Vagina (tissue), 2 donors: ENCODE results near the gene SIM1. TPM values are rescaled to one million over a fixed set of nuclear protein-coding genes. Genes with fewer than 3 reads are reported as not detected.

Experiments
- DNase-seq, 2 donors: peaks; one replicate each; pipeline ENCODE4 v3.0.0-alpha.2; 2017; ENCODE audit errors: extremely low spot score in 2 of 2
- H3K27ac ChIP-seq: fragments of 200-600 bp; sonication (generic); one replicate; pipeline ENCODE4 v1.5.1; 2019
- H3K27me3 ChIP-seq: fragments of 200-600 bp; sonication (generic); one replicate; pipeline ENCODE4 v1.5.1; 2019
- H3K36me3 ChIP-seq, 2 donors: fragments of 200-600 bp; sonication (generic); one replicate each; pipeline ENCODE4 v1.5.1; 2017 to 2019
- H3K4me1 ChIP-seq: fragments of 200-600 bp; sonication (generic); one replicate; pipeline ENCODE4 v1.5.1; 2019
- H3K4me3 ChIP-seq, 2 donors: fragments of 200-600 bp; sonication (generic); 1 replicate in 1 of 2; 2 replicates in 1 of 2; pipeline ENCODE4 v1.5.1; 2016 to 2019
- H3K9me3 ChIP-seq: fragments of 200-600 bp; sonication (generic); one replicate; pipeline ENCODE4 v1.5.1; 2019
- POLR2A ChIP-seq, 2 donors: fragments of 450-650 bp; IDR thresholded peaks; one replicate each; pipeline ENCODE4 v1.6.1; 2017; ENCODE audit warnings: antibody characterized with exemption in 2 of 2, mild to moderate bottlenecking in 2 of 2, moderate library complexity in 2 of 2
- POLR2AphosphoS5 ChIP-seq, 2 donors: sonication (generic); formaldehyde crosslinking; IDR thresholded peaks; one replicate each; pipeline ENCODE4 v1.9.0; 2017; ENCODE audit warnings: antibody characterized with exemption in 2 of 2, mild to moderate bottlenecking in 2 of 2, low read depth in 1 of 2; ENCODE audit not compliant: insufficient read depth in 1 of 2
- intact Hi-C: fragments of 100-400 bp; cut with DNase I; formaldehyde crosslinking; loops from one replicate; pipeline ENCODE4 v1.15.1; 2023
- total RNA-seq: library from RNA; depleted of rRNA; stranded (reverse); fragments of >200 nt; gene quantifications from one replicate; pipeline ENCODE4 v1.2.3, GENCODE V29; 2016
- TF ChIP-seq, protein P1 (sequence below), 3 experiments: fragments of 450-650 bp in 2 of 3; fragments of 200-600 bp in 1 of 3; sonication (generic) in 1 of 3; IDR thresholded peaks; one replicate each; pipeline ENCODE4 v1.5.1; 2017 to 2019; ENCODE audit warnings: antibody characterized with exemption in 3 of 3, mild to moderate bottlenecking in 2 of 3, moderate library complexity in 2 of 3

Gene SIM1
- total RNA-seq, 1 donor from 2014 or later = not detected

DNA sequence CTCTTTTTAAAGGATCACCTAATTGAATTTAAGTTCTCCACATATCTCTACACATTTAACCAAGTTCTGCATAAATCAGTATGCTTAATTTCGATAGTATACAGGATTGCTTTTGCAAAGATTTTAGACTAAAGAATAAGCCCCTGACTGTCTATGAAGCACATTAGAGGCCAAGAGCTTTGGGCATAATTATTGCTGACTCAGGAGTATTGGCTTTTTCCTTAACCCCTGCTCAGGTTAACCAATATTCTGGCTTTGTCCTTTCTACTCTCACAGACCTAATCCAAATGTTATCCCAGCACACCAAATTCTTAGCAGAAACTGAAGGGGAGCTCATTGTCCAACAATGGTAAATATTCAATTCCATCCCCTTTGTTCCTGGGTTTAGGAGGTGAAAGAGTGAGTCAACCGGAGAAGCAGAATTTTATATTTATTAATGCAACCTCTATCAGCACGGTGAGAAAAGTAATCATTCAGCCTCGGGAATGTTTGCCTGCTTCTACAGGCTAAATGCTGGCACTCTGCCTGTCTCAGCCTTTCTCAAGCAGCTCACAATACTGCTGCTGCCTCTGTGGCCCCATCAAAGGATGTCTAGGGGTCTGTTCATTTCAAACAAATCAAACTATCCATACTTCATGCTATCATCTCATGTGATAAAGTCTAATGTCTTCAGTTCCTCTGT lies 125.0 kb downstream of the SIM1 start:
- TF ChIP-seq POLR2A (IDR thresholded peaks at IDR 0.05) (no peak), POLR2AphosphoS5 (IDR thresholded peaks at IDR 0.05; ENCODE audit: insufficient read depth in 1 of 2, low read depth in 1 of 2) (no peak)
- TF ChIP-seq, protein P1, sequence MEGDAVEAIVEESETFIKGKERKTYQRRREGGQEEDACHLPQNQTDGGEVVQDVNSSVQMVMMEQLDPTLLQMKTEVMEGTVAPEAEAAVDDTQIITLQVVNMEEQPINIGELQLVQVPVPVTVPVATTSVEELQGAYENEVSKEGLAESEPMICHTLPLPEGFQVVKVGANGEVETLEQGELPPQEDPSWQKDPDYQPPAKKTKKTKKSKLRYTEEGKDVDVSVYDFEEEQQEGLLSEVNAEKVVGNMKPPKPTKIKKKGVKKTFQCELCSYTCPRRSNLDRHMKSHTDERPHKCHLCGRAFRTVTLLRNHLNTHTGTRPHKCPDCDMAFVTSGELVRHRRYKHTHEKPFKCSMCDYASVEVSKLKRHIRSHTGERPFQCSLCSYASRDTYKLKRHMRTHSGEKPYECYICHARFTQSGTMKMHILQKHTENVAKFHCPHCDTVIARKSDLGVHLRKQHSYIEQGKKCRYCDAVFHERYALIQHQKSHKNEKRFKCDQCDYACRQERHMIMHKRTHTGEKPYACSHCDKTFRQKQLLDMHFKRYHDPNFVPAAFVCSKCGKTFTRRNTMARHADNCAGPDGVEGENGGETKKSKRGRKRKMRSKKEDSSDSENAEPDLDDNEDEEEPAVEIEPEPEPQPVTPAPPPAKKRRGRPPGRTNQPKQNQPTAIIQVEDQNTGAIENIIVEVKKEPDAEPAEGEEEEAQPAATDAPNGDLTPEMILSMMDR (IDR thresholded peaks at IDR 0.05) = no peak
- intact Hi-C loops = no loop called here
- Histone ChIP-seq H3K27ac (no peak overlapping the region), H3K9me3 (no peaks in the 10 kb centered on the region), H3K27me3 (no peaks in the 10 kb centered on the region), H3K36me3 (no peaks in the 10 kb centered on the region), H3K4me1 (no peaks in the 10 kb centered on the region), H3K4me3 (no peak overlapping the region)
- DNase-seq = no peak

DNA sequence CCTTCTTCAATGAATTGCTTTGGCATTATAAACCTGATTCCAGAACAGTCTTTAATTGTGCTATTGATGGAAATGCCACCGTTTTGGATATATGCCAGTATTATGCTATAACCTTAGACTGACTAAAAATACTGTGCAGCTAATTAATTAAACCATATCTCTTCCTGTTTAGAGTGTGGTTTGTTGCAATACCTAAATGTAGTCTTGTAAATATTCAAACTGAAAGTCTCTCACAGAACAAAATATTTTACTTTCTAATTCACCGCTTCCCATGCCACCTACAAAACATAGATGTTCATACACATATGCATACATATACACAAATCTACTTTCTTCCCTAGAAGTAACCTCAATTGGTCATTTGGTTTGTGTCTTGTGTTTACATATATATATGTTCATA lies 126.6 kb downstream of the SIM1 start:
- DNase-seq = no peak
- TF ChIP-seq, protein P1 (IDR thresholded peaks at IDR 0.05) = no peak
- TF ChIP-seq POLR2AphosphoS5 (IDR thresholded peaks at IDR 0.05; ENCODE audit: insufficient read depth in 1 of 2, low read depth in 1 of 2) (no peak), POLR2A (IDR thresholded peaks at IDR 0.05) (no peak)
- H3K4me3 ChIP-seq = no peak overlapping the region
- intact Hi-C loops = no loop called here
- no peak overlapping the region for H3K27ac ChIP-seq
- no peaks in the 10 kb centered on the region for H3K4me1 ChIP-seq
- no peaks in the 10 kb centered on the region for H3K36me3 ChIP-seq
- H3K27me3 ChIP-seq = no peaks in the 10 kb centered on the region
- H3K9me3 ChIP-seq = no peaks in the 10 kb centered on the region

DNA sequence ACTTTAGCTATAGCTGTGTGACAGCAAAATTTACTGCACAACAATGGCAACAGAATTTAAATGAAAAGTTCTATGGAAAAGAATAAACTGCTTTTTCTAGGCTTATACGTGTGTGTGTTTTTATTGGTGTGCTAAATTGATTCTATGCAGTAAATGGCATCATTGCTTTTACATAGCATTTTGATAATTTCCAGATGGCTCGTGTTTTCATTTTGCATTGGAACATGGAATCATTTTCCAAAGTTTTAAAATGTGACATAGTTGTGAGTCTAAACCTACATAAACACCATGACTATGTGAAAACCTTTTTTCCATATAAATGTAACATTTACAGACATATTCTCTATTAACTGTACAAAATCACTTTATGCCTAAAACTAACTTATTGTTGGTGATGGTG lies 127.8 kb downstream of the SIM1 start:
- H3K27ac ChIP-seq = no peak overlapping the region
- TF ChIP-seq, protein P1 (IDR thresholded peaks at IDR 0.05) = no peak
- TF ChIP-seq POLR2A (IDR thresholded peaks at IDR 0.05) = no peak
- TF ChIP-seq POLR2AphosphoS5 (IDR thresholded peaks at IDR 0.05; ENCODE audit: insufficient read depth in 1 of 2, low read depth in 1 of 2) = no peak
- intact Hi-C loops = no loop called here

DNA sequence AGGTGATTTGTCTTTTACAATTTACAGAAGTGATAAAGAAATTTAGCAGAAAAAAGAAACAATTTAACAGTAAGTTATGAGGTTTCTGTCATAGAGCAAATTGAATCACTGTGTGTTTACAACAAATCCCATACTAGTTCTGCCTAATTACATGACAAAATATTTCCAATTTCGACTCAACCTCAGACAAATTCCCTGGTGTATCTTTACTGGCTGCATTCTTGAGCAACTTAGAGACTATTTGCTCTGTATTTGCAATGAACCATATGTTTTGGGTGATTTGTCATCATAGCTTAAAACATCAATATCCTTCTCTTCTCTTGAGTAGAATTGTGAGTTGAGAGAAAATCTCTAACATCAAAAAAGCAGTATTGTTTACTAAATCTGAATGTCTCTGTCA lies 128.7 kb downstream of the SIM1 start:
- Histone ChIP-seq H3K27me3 (no peaks in the 10 kb centered on the region), H3K9me3 (no peaks in the 10 kb centered on the region), H3K4me1 (no peaks in the 10 kb centered on the region), H3K27ac (no peak overlapping the region), H3K36me3 (no peaks in the 10 kb centered on the region), H3K4me3 (no peak overlapping the region)
- DNase-seq = no peak
- TF ChIP-seq, protein P1 (IDR thresholded peaks at IDR 0.05) = no peak
- TF ChIP-seq POLR2A (IDR thresholded peaks at IDR 0.05) = no peak
- TF ChIP-seq POLR2AphosphoS5 (IDR thresholded peaks at IDR 0.05; ENCODE audit: insufficient read depth in 1 of 2, low read depth in 1 of 2) = no peak
- intact Hi-C loops = no loop called here

More for the DNA sequence above, 127.8 kb downstream of the SIM1 start:
- Histone ChIP-seq H3K36me3 (no peaks in the 10 kb centered on the region), H3K9me3 (no peaks in the 10 kb centered on the region), H3K4me3 (no peak overlapping the region), H3K27me3 (no peaks in the 10 kb centered on the region), H3K4me1 (no peaks in the 10 kb centered on the region)
- DNase-seq = no peak
